ENCODE measurements around the gene RBM33. TPM values are rescaled to one million over a fixed set of nuclear protein-coding genes. Genes with fewer than 3 reads are reported as not detected.
A peak's percentile ranks its signal among the peaks of the same experiment; 100 is the strongest.
"Not testable (repeated sequence)": the region's sequence is repeated elsewhere in the genome, so short reads cannot be mapped to it uniquely, and the experiment has no call there.

Gene RBM33
- total RNA-seq, 2 experiments from 2014 or later = 73.7 to 84.8 TPM

DNA sequence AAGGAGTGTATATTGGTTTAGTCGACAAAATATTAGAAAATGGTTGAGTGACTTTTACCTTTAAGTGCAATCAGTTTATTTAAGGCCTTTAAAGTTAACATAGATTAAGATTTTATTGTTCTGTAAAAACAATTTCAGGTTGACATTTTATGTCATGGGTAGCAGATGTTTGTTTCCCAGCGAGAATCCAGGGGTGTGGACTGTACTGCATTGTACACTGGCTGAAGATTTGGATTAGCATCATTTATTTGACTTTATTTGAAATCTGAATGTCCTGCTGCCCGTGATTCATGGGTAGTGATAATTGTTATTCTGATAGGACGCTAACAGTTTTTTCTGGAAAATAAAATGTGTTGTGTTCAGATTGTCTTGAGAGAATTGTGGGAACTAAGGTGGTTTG, 39.3 kb downstream of the RBM33 start:
- peaks cover 3% of the 10 kb centered on the region for H3K9me3 Mint-ChIP-seq
- intact Hi-C loops (cut with micrococcal nuclease) = no loop called here
- no peak overlapping the region for H3K27ac Mint-ChIP-seq
- no peak for DNase-seq
- ATAC-seq = no peak
- ChIA-PET POLR2A (no interaction called here), CTCF (interaction anchor here (1.1 to 1.9 kb wide), 3 partner anchors 19 to 85 kb away, joined by 3 to 10 read pairs (median 4); no protein-coding TSS in a partner anchor)
- no peaks in the 10 kb centered on the region for H3K27me3 Mint-ChIP-seq
- peaks cover 66% of the 10 kb centered on the region for H3K36me3 Mint-ChIP-seq (ENCODE audit: low read depth)
- TF ChIP-seq, protein P1, sequence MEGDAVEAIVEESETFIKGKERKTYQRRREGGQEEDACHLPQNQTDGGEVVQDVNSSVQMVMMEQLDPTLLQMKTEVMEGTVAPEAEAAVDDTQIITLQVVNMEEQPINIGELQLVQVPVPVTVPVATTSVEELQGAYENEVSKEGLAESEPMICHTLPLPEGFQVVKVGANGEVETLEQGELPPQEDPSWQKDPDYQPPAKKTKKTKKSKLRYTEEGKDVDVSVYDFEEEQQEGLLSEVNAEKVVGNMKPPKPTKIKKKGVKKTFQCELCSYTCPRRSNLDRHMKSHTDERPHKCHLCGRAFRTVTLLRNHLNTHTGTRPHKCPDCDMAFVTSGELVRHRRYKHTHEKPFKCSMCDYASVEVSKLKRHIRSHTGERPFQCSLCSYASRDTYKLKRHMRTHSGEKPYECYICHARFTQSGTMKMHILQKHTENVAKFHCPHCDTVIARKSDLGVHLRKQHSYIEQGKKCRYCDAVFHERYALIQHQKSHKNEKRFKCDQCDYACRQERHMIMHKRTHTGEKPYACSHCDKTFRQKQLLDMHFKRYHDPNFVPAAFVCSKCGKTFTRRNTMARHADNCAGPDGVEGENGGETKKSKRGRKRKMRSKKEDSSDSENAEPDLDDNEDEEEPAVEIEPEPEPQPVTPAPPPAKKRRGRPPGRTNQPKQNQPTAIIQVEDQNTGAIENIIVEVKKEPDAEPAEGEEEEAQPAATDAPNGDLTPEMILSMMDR (IDR thresholded peaks at IDR 0.05) = no peak
- H3K4me3 Mint-ChIP-seq = no peak overlapping the region
- H3K4me1 Mint-ChIP-seq (ENCODE audit: low read depth) = peaks cover 68% of the 10 kb centered on the region

DNA sequence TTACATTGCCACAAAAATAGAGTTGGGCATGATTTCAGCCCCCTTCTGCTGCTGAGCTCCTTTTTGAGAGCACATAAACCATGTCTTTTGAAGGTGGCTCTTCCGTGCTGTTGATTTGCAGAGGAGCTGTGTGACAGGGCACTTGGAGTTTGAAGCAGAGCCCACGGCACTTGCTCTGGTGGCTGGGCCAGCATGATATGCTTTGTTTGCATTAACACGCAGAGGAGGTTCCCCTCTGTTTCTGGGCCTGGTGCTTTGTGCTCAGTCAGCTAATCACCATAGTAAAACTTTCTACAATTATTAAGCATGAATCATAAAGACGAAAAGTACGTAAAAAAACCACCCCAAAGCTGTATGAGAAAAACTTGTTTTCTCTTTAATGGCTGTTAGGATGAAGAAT, 40.1 kb downstream of the RBM33 start:
- H3K4me1 Mint-ChIP-seq (ENCODE audit: low read depth) = peaks cover 73% of the 10 kb centered on the region
- peaks cover 3% of the 10 kb centered on the region for H3K9me3 Mint-ChIP-seq
- H3K27ac Mint-ChIP-seq = peak overlapping the region; percentile 71
- CTCF ChIA-PET = interaction anchor here (1.1 to 1.9 kb wide), 5 partner anchors 18 to 86 kb away, joined by 3 to 10 read pairs (median 4); no protein-coding TSS in a partner anchor
- H3K36me3 Mint-ChIP-seq (ENCODE audit: low read depth) = peaks cover 67% of the 10 kb centered on the region
- intact Hi-C loops (cut with micrococcal nuclease) = no loop called here
- ATAC-seq (no peak), DNase-seq (no peak)
- H3K27me3 Mint-ChIP-seq = no peaks in the 10 kb centered on the region
- H3K4me3 Mint-ChIP-seq = no peak overlapping the region
- TF ChIP-seq, protein P1 (IDR thresholded peaks at IDR 0.05) = no peak
- POLR2A ChIA-PET = interaction anchor here (1.7 kb wide), 1 partner anchor 24 kb away, joined by 4 read pairs; no protein-coding TSS in a partner anchor

DNA sequence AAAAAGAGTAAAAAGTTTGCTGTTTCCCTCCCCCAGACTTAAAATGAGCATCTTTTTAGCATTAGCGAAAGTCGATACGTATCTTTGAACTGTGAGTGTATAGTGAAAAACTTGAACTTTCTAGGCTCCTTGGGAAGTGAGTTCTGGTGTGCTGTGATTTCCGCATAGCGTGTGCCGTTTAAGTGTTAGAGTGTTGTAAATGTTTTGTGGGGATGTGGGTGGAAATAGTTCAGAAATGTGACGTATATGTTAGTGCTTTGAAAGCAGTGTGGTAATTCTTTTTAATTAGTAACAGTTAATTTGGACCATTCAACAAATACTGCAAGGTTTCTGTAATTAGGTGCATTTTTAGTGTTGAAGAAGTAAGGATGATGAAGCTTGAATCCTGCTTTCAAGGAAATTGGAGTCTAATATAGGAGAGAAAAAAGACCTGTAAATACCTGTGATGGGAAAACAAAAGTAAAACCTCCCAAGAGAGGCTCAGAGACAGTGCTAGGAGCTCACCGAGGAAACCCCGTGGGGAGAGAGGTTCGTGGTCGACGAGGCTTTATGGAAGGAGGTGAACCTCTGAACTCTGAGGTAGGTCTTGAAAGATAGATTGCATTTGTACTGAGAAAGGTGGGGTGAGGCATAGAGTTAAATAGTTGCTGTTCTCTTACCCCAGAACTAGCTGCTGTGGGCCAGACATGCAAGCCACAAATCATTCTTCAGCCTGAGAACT, 40.8 kb downstream of the RBM33 start:
- peaks cover 3% of the 10 kb centered on the region for H3K9me3 Mint-ChIP-seq
- ChIA-PET CTCF (interaction anchor here (1.1 to 1.9 kb wide), 5 partner anchors 17 to 86 kb away, joined by 3 to 10 read pairs (median 4); no protein-coding TSS in a partner anchor), POLR2A (interaction anchor here (1.7 kb wide), 1 partner anchor 24 kb away, joined by 4 read pairs; no protein-coding TSS in a partner anchor)
- peaks cover 79% of the 10 kb centered on the region for H3K4me1 Mint-ChIP-seq (ENCODE audit: low read depth)
- DNase-seq (peak; percentile 58), ATAC-seq (peak; percentile 94)
- intact Hi-C loops (cut with micrococcal nuclease) = no loop called here
- H3K4me3 Mint-ChIP-seq = peak overlapping the region; percentile 30
- H3K27ac Mint-ChIP-seq = peak overlapping the region; percentile 71
- peaks cover 73% of the 10 kb centered on the region for H3K36me3 Mint-ChIP-seq (ENCODE audit: low read depth)
- TF ChIP-seq, protein P1 (IDR thresholded peaks at IDR 0.05) = no peak
- no peaks in the 10 kb centered on the region for H3K27me3 Mint-ChIP-seq

DNA sequence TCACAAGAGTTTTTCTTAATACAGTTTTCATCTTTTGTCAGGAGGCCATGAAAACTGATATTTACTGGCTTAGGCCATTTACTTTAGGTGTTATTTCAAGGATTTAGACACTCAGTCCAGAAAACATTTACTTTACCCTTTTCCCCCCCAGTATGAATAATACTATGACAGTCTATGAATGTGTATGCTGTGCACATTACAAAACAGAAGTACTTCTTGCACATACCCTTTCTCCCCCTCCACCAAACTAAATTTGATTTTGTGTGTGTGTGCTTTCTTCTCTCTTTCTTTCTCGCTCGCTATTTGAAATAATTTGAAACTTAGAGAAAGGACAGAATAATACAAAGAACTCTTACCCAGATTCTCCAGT, 41.3 kb downstream of the RBM33 start:
- H3K4me1 Mint-ChIP-seq (ENCODE audit: low read depth) = peaks cover 80% of the 10 kb centered on the region
- H3K27me3 Mint-ChIP-seq = no peaks in the 10 kb centered on the region
- H3K36me3 Mint-ChIP-seq (ENCODE audit: low read depth) = peaks cover 72% of the 10 kb centered on the region
- no peak for ATAC-seq
- peak overlapping the region; percentile 71 for H3K27ac Mint-ChIP-seq
- ChIA-PET POLR2A (interaction anchor here (1.7 kb wide), 1 partner anchor 23 kb away, joined by 4 read pairs; no protein-coding TSS in a partner anchor), CTCF (interaction anchor here (1.9 kb wide), 1 partner anchor 87 kb away, joined by 10 read pairs; no protein-coding TSS in a partner anchor)
- H3K4me3 Mint-ChIP-seq = peak overlapping the region; percentile 30
- intact Hi-C loops (cut with micrococcal nuclease) = no loop called here
- no peak for DNase-seq
- H3K9me3 Mint-ChIP-seq = peaks cover 3% of the 10 kb centered on the region
- TF ChIP-seq, protein P1 (IDR thresholded peaks at IDR 0.05) = no peak

DNA sequence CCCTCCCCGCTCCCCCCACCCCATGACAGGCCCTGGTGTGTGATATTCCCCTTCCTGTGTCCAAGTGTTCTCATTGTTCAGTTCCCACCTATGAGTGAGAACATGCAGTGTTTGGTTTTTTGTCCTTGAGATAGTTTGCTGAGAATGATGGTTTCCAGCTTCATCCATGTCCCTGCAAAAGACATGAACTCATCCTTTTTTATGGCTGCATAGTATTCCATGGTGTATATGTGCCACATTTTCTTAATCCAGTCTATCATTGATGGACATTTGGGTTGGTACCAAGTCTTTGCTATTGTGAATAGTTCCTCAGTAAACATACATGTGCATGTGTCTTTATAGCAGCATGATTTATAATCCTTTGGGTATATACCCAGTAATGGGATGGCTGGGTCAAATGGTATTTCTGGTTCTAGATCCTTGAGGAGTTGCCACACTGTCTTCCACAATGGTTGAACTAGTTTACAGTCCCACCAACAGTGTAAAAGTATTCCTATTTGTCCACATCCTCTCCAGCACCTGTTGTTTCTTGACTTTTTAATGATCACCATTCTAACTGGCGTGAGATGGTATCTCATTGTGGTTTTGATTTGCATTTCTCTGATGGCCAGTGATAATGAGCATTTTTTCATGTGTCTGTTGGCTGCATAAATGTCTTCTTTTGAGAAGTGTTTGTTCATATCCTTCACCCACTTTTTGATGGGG, 42.3 kb downstream of the RBM33 start:
- H3K9me3 Mint-ChIP-seq; POLR2A ChIA-PET; H3K27ac Mint-ChIP-seq; H3K4me3 Mint-ChIP-seq; intact Hi-C loops (cut with micrococcal nuclease); CTCF ChIA-PET; H3K27me3 Mint-ChIP-seq; DNase-seq; ATAC-seq: not testable (repeated sequence)
- Mint-ChIP-seq H3K36me3 (ENCODE audit: low read depth) (peaks cover 69% of the 10 kb centered on the region), H3K4me1 (ENCODE audit: low read depth) (peaks cover 79% of the 10 kb centered on the region)

DNA sequence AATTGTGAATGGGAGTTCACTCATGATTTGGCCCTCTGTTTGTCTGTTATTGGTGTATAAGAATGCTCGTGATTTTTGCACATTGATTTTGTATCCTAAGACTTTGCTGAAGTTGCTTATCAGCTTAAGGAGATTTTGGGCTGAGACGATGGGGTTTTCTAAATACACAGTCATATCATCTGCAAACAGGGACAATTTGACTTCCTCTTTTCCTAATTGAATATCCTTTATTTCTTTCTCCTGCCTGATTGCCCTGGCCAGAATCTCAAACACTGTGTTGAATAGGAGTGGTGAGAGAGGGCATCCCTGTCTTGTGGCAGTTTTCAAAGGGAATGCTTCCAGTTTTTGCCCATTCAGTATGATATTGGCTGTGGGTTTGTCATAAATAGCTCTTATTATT, 43.8 kb downstream of the RBM33 start:
- CTCF ChIA-PET; H3K4me3 Mint-ChIP-seq; intact Hi-C loops (cut with micrococcal nuclease); ATAC-seq; H3K27me3 Mint-ChIP-seq; H3K27ac Mint-ChIP-seq; H3K9me3 Mint-ChIP-seq; DNase-seq; POLR2A ChIA-PET: not testable (repeated sequence)
- peaks cover 80% of the 10 kb centered on the region for H3K4me1 Mint-ChIP-seq (ENCODE audit: low read depth)
- H3K36me3 Mint-ChIP-seq (ENCODE audit: low read depth) = peaks cover 65% of the 10 kb centered on the region

DNA sequence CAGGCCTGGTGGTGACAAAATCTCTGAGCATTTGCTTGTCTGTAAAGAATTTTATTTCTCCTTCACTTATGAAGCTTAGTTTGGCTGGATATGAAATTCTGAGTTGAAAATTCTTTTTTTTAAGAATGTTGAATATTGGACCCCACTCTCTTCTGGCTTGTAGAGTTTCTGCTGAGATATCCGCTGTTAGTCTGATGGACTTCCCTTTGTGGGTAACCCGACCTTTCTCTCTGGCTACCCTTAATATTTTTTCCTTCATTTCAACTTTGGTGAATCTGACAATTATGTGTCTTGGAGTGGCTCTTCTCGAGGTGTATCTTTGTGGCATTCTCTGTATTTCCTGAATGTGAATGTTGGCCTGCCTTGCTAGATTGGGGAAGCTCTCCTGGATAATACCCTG, 46.2 kb downstream of the RBM33 start:
- intact Hi-C loops (cut with micrococcal nuclease); H3K27me3 Mint-ChIP-seq; H3K27ac Mint-ChIP-seq; H3K9me3 Mint-ChIP-seq; POLR2A ChIA-PET; H3K4me3 Mint-ChIP-seq; DNase-seq; ATAC-seq: not testable (repeated sequence)
- CTCF ChIA-PET = interaction anchor here (0.6 to 1.3 kb wide), 3 partner anchors 10 to 565 kb away, joined by 3 to 4 read pairs (median 3); no protein-coding TSS in a partner anchor
- H3K4me1 Mint-ChIP-seq (ENCODE audit: low read depth) = peaks cover 74% of the 10 kb centered on the region
- peaks cover 45% of the 10 kb centered on the region for H3K36me3 Mint-ChIP-seq (ENCODE audit: low read depth)
